Fibroblast of pulmonary artery (primary cell): ENCODE data around the gene ETS2.
A peak's percentile ranks its signal among the peaks of the same experiment; 100 is the strongest.

Experiments used
- DNase-seq: peaks from one replicate; pipeline ENCODE4 v3.0.0-alpha.2; 2010; ENCODE audit warnings: low read depth
- H3K4me3 ChIP-seq: replicated peaks from 2 replicates; pipeline ENCODE4 v1.5.1; 2011; ENCODE audit warnings: low read depth, mild to moderate bottlenecking, control low read depth, low read length, moderate library complexity
- TF ChIP-seq, protein P1 (sequence below): IDR thresholded peaks from 2 replicates; pipeline ENCODE4 v1.5.1; 2011; ENCODE audit warnings: mild to moderate bottlenecking, control low read depth, low read length, inconsistent platforms; ENCODE audit errors: missing control alignments

The ETS2 gene

GRCh38 chr21:38800924-38801744, 4.6 kb upstream of the ETS2 start:
- DNase-seq: no peak
- TF ChIP-seq, protein P1, sequence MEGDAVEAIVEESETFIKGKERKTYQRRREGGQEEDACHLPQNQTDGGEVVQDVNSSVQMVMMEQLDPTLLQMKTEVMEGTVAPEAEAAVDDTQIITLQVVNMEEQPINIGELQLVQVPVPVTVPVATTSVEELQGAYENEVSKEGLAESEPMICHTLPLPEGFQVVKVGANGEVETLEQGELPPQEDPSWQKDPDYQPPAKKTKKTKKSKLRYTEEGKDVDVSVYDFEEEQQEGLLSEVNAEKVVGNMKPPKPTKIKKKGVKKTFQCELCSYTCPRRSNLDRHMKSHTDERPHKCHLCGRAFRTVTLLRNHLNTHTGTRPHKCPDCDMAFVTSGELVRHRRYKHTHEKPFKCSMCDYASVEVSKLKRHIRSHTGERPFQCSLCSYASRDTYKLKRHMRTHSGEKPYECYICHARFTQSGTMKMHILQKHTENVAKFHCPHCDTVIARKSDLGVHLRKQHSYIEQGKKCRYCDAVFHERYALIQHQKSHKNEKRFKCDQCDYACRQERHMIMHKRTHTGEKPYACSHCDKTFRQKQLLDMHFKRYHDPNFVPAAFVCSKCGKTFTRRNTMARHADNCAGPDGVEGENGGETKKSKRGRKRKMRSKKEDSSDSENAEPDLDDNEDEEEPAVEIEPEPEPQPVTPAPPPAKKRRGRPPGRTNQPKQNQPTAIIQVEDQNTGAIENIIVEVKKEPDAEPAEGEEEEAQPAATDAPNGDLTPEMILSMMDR: no peak
- no peak overlapping the region for H3K4me3 ChIP-seq

DNA sequence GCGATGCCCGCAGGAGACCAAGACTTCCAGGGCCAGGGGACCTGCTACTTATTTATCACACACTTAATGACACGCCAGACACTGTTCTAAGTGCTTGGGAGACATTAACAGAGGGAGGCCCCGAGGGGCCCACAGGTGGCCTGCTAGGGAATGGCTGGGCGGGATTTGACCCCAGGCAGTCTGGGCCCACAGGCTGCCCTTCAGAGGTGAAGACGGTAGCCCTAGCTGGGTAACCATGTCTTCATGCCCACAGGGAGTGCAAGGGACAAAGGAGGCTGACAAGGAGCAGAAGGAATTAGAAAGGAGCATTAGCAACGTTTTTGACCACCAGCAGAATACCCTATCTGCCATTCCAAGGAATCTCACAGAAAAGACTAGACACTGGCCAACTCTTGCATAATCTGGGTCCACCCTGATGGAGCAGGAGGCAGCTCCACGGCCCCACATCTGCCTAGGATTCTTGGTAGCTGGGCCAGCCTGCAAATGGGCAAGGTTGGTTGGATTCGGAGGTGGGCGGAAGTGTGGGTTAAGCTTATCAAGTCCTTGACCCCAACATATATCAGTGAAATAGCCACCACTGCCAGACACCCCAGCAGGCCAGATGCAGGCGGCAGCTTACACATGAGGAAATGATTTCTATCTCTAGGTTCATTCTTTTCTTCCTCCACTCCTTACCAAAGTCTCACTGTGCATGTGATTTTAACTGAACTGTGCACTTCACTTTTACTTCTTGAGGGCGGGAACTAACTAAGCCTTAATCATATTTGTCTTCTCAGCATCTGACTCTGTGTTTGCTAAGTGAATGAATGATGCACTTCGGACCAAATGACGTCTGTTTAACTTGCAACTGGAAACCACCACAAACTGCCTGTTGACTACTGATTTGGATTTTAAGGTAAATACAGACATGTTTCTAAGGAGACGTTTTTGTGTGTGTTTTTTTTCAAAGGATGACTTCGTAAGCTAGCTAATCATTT, 3.4 kb upstream of the ETS2 start:
- DNase-seq: no peak
- TF ChIP-seq, protein P1: no peak
- no peak overlapping the region for H3K4me3 ChIP-seq

DNA sequence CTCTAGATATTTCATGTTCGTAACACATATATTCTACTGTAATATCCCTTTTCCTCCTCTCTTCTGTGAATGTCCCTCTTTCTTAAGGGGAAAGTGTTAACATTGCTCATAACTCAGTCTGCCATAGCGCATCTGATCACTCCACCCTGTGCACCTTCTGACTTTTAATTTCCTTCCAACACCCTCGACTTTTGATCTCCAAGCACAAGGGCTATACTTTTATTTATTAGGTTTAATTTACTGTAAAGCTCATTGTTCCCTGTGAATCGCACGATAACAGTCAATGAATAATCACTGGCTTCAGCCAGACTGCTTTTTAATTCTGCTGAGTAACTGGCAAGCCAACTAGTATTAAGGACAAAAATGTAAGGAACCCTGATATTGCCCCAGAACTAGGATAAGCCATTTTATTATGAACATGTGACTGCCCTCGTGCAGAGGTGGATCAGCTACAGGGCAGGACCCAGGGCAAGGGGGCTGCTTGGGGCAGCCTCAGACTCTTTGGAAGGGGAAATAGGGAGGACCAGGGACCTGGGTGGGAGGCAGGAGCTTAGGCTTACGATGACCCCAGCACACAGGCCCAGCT, 2.6 kb upstream of the ETS2 start:
- DNase-seq: no peak
- TF ChIP-seq, protein P1: no peak

GRCh38 chr21:38804030-38804788, 1.5 kb upstream of the ETS2 start:
- H3K4me3 ChIP-seq: no peak overlapping the region
- TF ChIP-seq, protein P1: no peak
- DNase-seq: no peak

More for the DNA sequence above, 2.6 kb upstream of the ETS2 start:
- H3K4me3 ChIP-seq: no peak overlapping the region

DNA sequence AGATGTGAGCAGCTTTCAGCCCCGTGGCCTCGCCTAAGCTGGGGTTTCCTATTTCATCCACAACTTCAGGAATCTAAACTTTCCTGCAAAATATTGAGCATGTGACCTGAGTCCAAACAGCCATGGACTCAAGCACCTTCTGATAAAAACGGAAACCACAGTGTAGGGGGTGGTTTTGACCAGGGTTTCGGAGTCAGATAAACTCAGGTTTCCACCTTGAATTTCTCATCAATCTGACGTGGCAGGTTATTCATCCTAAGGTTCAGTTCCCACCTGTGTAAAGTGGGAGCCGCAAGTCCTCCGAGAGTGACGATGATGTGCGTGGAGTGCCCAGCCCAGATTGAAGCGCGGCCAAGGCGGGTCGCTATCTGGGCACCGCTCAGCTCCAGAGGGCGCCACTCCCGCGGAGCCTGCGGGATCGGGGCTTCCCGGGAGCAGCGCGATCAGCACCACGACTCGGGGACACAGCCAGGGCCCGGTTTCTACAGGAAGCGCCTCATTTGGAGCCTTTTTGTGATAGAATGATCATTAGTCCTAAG, 871 bp upstream of the ETS2 start:
- TF ChIP-seq, protein P1: peak; percentile 39
- DNase-seq: no peak
- H3K4me3 ChIP-seq: peak overlapping the region; percentile 78
